LNCaP clone FGC (cell line): ENCODE results near the gene ARID4B.

Source experiments
- DNase-seq: peaks from one replicate; pipeline ENCODE4 v3.0.0-alpha.2; 2011; ENCODE audit warnings: low read depth
- H3K4me3 ChIP-seq: 2 replicates; pipeline ENCODE4 v1.5.1; 2011; ENCODE audit warnings: mild to moderate bottlenecking, low read depth, low read length, control low read depth
- CTCF ChIP-seq: IDR thresholded peaks from 2 replicates; pipeline ENCODE4 v1.5.1; 2012; ENCODE audit warnings: mild to moderate bottlenecking; ENCODE audit not compliant: control insufficient read depth, insufficient read depth; ENCODE audit errors: extremely low read depth

The ARID4B gene

GRCh38 chr1:235142991-235143390 is 185.0 kb downstream of the ARID4B start:
- no peak for DNase-seq
- no peak for TF ChIP-seq CTCF
- no peak overlapping the region for H3K4me3 ChIP-seq

GRCh38 chr1:235139315-235139714 is 188.7 kb downstream of the ARID4B start:
- DNase-seq: no peak
- H3K4me3 ChIP-seq: no peak overlapping the region
- TF ChIP-seq CTCF: no peak

- TF ChIP-seq CTCF: no peak
- no peak for DNase-seq
- no peak overlapping the region for H3K4me3 ChIP-seq
Measured at GRCh38 chr1:235138821-235139220, 189.2 kb downstream of the ARID4B start.

GRCh38 chr1:235136111-235136510 is 191.9 kb downstream of the ARID4B start:
- no peak for TF ChIP-seq CTCF
- H3K4me3 ChIP-seq: no peak overlapping the region
- no peak for DNase-seq

- no peak overlapping the region for H3K4me3 ChIP-seq
- no peak for TF ChIP-seq CTCF
- DNase-seq: no peak
Measured at GRCh38 chr1:235134171-235134570, 193.8 kb downstream of the ARID4B start.

GRCh38 chr1:235133086-235133485 is 194.9 kb downstream of the ARID4B start:
- DNase-seq: no peak
- no peak for TF ChIP-seq CTCF
- no peak overlapping the region for H3K4me3 ChIP-seq

GRCh38 chr1:235131961-235132360 is 196.0 kb downstream of the ARID4B start:
- TF ChIP-seq CTCF: no peak
- no peak overlapping the region for H3K4me3 ChIP-seq
- DNase-seq: no peak
